H1 (cell line): ENCODE measurements around the gene MIP. TPM values are rescaled to one million over a fixed set of nuclear protein-coding genes. Genes with fewer than 3 reads are reported as not detected.

Experiments used
- CHD1 ChIP-seq: IDR thresholded peaks from 2 replicates; pipeline ENCODE4 v1.6.1; 2012; ENCODE audit warnings: low read depth, low read length, improper control_type of control experiment
- MAFK ChIP-seq: IDR thresholded peaks from 2 replicates; pipeline ENCODE4 v1.6.1; 2012; ENCODE audit warnings: low read depth, mild to moderate bottlenecking, improper control_type of control experiment, low read length
- RAD21 ChIP-seq, 2 experiments: IDR thresholded peaks in 1 of 2; conservative IDR thresholded peaks in 1 of 2; 2 replicates each; pipeline ENCODE4 v1.6.1; 2011; ENCODE audit warnings: low read depth in 2 of 2, low read length in 2 of 2, improper control_type of control experiment in 1 of 2, inconsistent platforms in 1 of 2, mild to moderate bottlenecking in 1 of 2, moderate library complexity in 1 of 2
- RBBP5 ChIP-seq: IDR thresholded peaks from 2 replicates; pipeline ENCODE4 v1.7.1; 2012; ENCODE audit warnings: low read depth, mild to moderate bottlenecking, inconsistent platforms, low read length, moderate library complexity, borderline replicate concordance
- SIN3A ChIP-seq, 2 experiments: IDR thresholded peaks in 1 of 2; conservative IDR thresholded peaks in 1 of 2; 2 replicates each; pipeline ENCODE4 v1.6.1; 2011 to 2012; ENCODE audit warnings: low read length in 2 of 2, improper control_type of control experiment in 1 of 2, low read depth in 1 of 2, mild to moderate bottlenecking in 1 of 2
- SP1 ChIP-seq: IDR thresholded peaks from 2 replicates; pipeline ENCODE4 v1.6.1; 2011; ENCODE audit warnings: low read depth, low read length
- SP4 ChIP-seq: IDR thresholded peaks from 2 replicates; pipeline ENCODE4 v1.6.1; 2012; ENCODE audit warnings: low read length, inconsistent platforms
- ZNF274 ChIP-seq: IDR thresholded peaks from 2 replicates; pipeline ENCODE4 v1.7.0; 2012; ENCODE audit warnings: low read length, borderline replicate concordance; ENCODE audit errors: extremely low read depth
- polyA plus RNA-seq, 7 experiments: library from polyadenylated mRNA; depleted of rRNA in 3 of 7; stranded (reverse) in 5 of 7; unstranded in 2 of 7; fragments of >200 nt in 5 of 7; fragments of 200-250 nt in 2 of 7; gene quantifications; 1 replicate in 5 of 7; 2 replicates in 1 of 7; 4 replicates in 1 of 7; pipeline versions ENCODE4 v1.2.1 to v1.2.3, GENCODE V29; 2011 to 2013; ENCODE audit warnings: missing spikeins in 2 of 7, mixed read lengths in 2 of 7
- total RNA-seq: library from RNA; stranded (reverse); fragmentation: NEBNext Ultra II Directional; extraction: Animal tissue kit (Norgen Biotek cat#: 25700); gene quantifications from 2 replicates; pipeline ENCODE4 v1.2.1, GENCODE V29; 2021

The MIP gene
- total and polyA plus RNA-seq, 2 of the 8 experiments (the other 6 are each of a cell fraction or from before 2014, with no cell fraction given): 0.05 TPM; not detected in 1

- no peak for TF ChIP-seq CHD1
- no peak for TF ChIP-seq ZNF274
- no peak for TF ChIP-seq RAD21 (IDR thresholded peaks at IDR 0.05 in 1 of 2, conservative IDR thresholded peaks at IDR 0.05 in 1 of 2; ENCODE audit: low read depth in 2 of 2, low read length in 2 of 2)
- no peak for TF ChIP-seq SP1
- no peak for TF ChIP-seq SP4
- TF ChIP-seq RBBP5: no peak
- TF ChIP-seq SIN3A (conservative IDR thresholded peaks at IDR 0.05 in 1 of 2, IDR thresholded peaks at IDR 0.05 in 1 of 2; ENCODE audit: low read depth in 1 of 2, low read length in 2 of 2): no peak
- no peak for TF ChIP-seq MAFK
Measured at GRCh38 chr12:56474389-56474788, 19.9 kb upstream of the MIP start (continued).
